Mesendoderm (in vitro differentiated cells): ENCODE results near the gene NLRP12.

Source experiments
- DNase-seq: peaks from one replicate; pipeline ENCODE4 v3.0.0; 2013
- H2AK5ac ChIP-seq: 2 replicates; pipeline ENCODE4 v1.6.1; 2013; ENCODE audit warnings: low read length, inconsistent platforms
- H2BK120ac ChIP-seq: 2 replicates; pipeline ENCODE4 v1.6.1; 2013; ENCODE audit warnings: low read depth, mild to moderate bottlenecking, low read length, moderate library complexity, mixed read lengths
- H2BK15ac ChIP-seq: replicated peaks from 2 replicates; pipeline ENCODE4 v1.6.1; 2013; ENCODE audit warnings: low read depth, mild to moderate bottlenecking, moderate library complexity
- H2BK5ac ChIP-seq: 2 replicates; pipeline ENCODE4 v1.6.1; 2013; ENCODE audit warnings: low read length, inconsistent platforms
- H3K18ac ChIP-seq: 2 replicates; pipeline ENCODE4 v1.6.1; 2013; ENCODE audit warnings: mild to moderate bottlenecking, low read length, mixed read lengths
- H3K23ac ChIP-seq: one replicate; pipeline ENCODE4 v1.6.1; 2013; ENCODE audit warnings: low read length
- H3K27ac ChIP-seq: 2 replicates; pipeline ENCODE4 v1.5.1; 2013; ENCODE audit warnings: low read depth, mild to moderate bottlenecking, inconsistent platforms, low read length, moderate library complexity
- H3K27me3 ChIP-seq: 2 replicates; pipeline ENCODE4 v1.6.1; 2013; ENCODE audit warnings: low read length, control low read depth, mild to moderate bottlenecking, inconsistent platforms; ENCODE audit not compliant: insufficient read depth, poor library complexity
- H3K36me3 ChIP-seq: 2 replicates; pipeline ENCODE4 v1.6.1; 2013; ENCODE audit warnings: low read length, inconsistent platforms; ENCODE audit not compliant: control insufficient read depth, insufficient read depth
- H3K4ac ChIP-seq: one replicate; pipeline ENCODE4 v1.6.1; 2013; ENCODE audit warnings: low read depth, mild to moderate bottlenecking, low read length, moderate library complexity
- H3K4me1 ChIP-seq: 2 replicates; pipeline ENCODE4 v1.6.1; 2013; ENCODE audit warnings: low read depth, low read length, inconsistent platforms; ENCODE audit not compliant: control insufficient read depth
- H3K4me2 ChIP-seq: 2 replicates; pipeline ENCODE4 v1.6.1; 2013; ENCODE audit warnings: low read length
- H3K4me3 ChIP-seq: 2 replicates; pipeline ENCODE4 v1.5.1; 2013; ENCODE audit warnings: mild to moderate bottlenecking, low read length
- H3K56ac ChIP-seq: one replicate; pipeline ENCODE4 v1.6.1; 2013; ENCODE audit warnings: low read length
- H3K79me1 ChIP-seq: 2 replicates; pipeline ENCODE4 v1.6.1; 2013; ENCODE audit warnings: low read length, inconsistent platforms
- H3K79me2 ChIP-seq: 2 replicates; pipeline ENCODE4 v1.6.1; 2013; ENCODE audit warnings: mild to moderate bottlenecking, low read length; ENCODE audit not compliant: control insufficient read depth, insufficient read depth
- H3K9ac ChIP-seq: 2 replicates; pipeline ENCODE4 v1.6.1; 2013; ENCODE audit warnings: low read length, inconsistent platforms
- H4K5ac ChIP-seq: one replicate; pipeline ENCODE4 v1.6.1; 2013; ENCODE audit warnings: low read length
- H4K8ac ChIP-seq: one replicate; pipeline ENCODE4 v1.6.1; 2013; ENCODE audit warnings: low read depth, mild to moderate bottlenecking, control low read depth, low read length, moderate library complexity
- WGBS: extraction: QIAGEN DNeasy Blood & Tissue Kit; methylation state at CpG from one replicate; pipeline ENCODE4 v1.1.7; 2013; ENCODE audit warnings: low lambda C conversion rate, missing lambda C conversion rate; ENCODE audit not compliant: insufficient coverage; ENCODE audit errors: extremely low coverage; 5-methylcytosine and 5-hydroxymethylcytosine counted together

The NLRP12 gene

DNA sequence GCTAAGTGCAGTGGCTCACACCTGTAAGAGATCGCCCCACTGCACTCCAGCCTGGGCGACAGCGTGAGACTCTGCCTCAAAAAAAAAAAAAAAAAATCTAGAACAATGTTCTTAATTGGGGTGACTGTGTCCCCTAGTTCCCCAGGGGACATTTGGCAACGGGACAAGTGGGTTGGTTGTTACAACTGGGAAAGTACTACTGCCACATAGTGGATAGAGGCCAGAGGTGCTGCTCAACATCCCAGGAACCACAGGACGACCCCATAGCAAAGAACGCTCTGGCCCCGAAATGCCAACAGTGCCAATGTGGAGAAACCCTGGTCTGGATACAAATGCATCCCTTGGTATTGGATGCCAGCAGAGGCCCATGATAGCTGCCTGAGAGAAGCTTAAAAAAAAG, 11.8 kb downstream of the NLRP12 start:
- no CpG with 5 or more reads among the region's 7 CpGs for WGBS
- H3K79me1 ChIP-seq = no peaks in the 10 kb centered on the region
- H3K4me1 ChIP-seq = no peaks in the 10 kb centered on the region
- H2BK120ac ChIP-seq = no peak overlapping the region
- no peaks in the 10 kb centered on the region for H3K27me3 ChIP-seq
- no peak overlapping the region for H3K4me3 ChIP-seq
- H2BK5ac ChIP-seq = no peak overlapping the region
- no peak overlapping the region for H3K23ac ChIP-seq
- no peaks in the 10 kb centered on the region for H3K79me2 ChIP-seq
- DNase-seq = peak; percentile 61
- no peak overlapping the region for H3K4ac ChIP-seq
- H4K5ac ChIP-seq = no peak overlapping the region
- no peaks in the 10 kb centered on the region for H3K36me3 ChIP-seq
- no peak overlapping the region for H4K8ac ChIP-seq
- H3K56ac ChIP-seq = peak overlapping the region; percentile 50
- no peak overlapping the region for H3K4me2 ChIP-seq
- no peak overlapping the region for H3K27ac ChIP-seq
- H3K18ac ChIP-seq = no peak overlapping the region
- H3K9ac ChIP-seq = no peak overlapping the region
- H2AK5ac ChIP-seq = no peak overlapping the region
- H2BK15ac ChIP-seq = no peak overlapping the region

DNA sequence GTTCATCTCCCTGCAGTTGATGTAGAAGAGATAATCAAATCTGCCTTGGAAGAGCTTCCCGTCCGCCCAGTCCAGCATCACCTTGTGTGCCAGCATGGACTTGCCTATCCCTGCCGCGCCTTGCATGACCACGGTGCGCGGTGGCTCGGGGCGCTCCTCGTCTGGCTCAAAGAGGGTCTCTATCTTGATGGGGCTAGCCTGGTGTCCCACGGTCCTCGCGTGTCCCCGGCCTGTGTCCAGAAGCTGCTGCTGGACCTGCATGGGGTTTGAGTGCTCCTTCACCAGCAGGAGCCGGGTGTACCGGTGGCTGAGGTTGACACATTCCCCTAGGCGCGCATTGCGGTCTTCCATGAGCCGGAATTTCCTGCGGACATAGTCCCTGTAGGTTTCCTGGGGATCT, 13.2 kb downstream of the NLRP12 start:
- H3K23ac ChIP-seq = no peak overlapping the region
- H3K36me3 ChIP-seq = no peaks in the 10 kb centered on the region
- no peak for DNase-seq
- no peak overlapping the region for H3K27ac ChIP-seq
- no CpG with 5 or more reads among the region's 21 CpGs for WGBS
- H2BK5ac ChIP-seq = no peak overlapping the region
- H2BK15ac ChIP-seq = no peak overlapping the region
- no peak overlapping the region for H3K9ac ChIP-seq
- H3K18ac ChIP-seq = no peak overlapping the region
- H3K4ac ChIP-seq = no peak overlapping the region
- H3K79me1 ChIP-seq = no peaks in the 10 kb centered on the region
- H3K4me2 ChIP-seq = no peak overlapping the region
- no peak overlapping the region for H4K8ac ChIP-seq
- H3K4me1 ChIP-seq = no peaks in the 10 kb centered on the region
- no peak overlapping the region for H3K56ac ChIP-seq
- H3K27me3 ChIP-seq = no peaks in the 10 kb centered on the region
- no peak overlapping the region for H2AK5ac ChIP-seq
- no peak overlapping the region for H2BK120ac ChIP-seq
- H3K4me3 ChIP-seq = no peak overlapping the region
- H4K5ac ChIP-seq = no peak overlapping the region
- H3K79me2 ChIP-seq = no peaks in the 10 kb centered on the region

DNA sequence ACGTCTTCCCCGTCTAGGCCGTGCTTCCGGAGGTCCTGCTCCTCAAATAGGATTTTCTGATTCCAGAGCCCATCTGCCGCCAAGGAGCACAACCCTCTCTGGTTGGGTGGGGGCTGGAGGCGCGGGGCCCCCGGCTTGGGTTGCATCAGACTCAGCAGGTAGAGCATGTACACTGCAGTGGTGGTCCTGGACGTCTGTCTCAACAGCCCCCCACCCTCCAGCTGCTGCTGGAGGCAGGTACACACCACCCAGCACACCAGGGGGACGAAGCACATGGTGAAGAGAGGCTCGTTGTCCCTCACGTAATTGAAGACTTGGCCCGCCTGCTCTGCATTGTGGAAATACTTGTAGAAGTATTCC, 13.9 kb downstream of the NLRP12 start:
- Histone ChIP-seq H3K79me1 (no peaks in the 10 kb centered on the region), H3K27ac (no peak overlapping the region), H3K4me2 (no peak overlapping the region), H3K27me3 (no peaks in the 10 kb centered on the region), H3K18ac (no peak overlapping the region), H3K36me3 (no peaks in the 10 kb centered on the region), H3K79me2 (no peaks in the 10 kb centered on the region), H2BK5ac (no peak overlapping the region), H2AK5ac (no peak overlapping the region), H3K23ac (no peak overlapping the region), H3K9ac (no peak overlapping the region), H3K56ac (peak overlapping the region; percentile 17), H3K4me3 (no peak overlapping the region), H4K8ac (no peak overlapping the region), H2BK120ac (no peak overlapping the region), H3K4ac (no peak overlapping the region), H2BK15ac (no peak overlapping the region), H3K4me1 (no peaks in the 10 kb centered on the region), H4K5ac (no peak overlapping the region)
- no CpG with 5 or more reads among the region's 13 CpGs for WGBS
- no peak for DNase-seq

DNA sequence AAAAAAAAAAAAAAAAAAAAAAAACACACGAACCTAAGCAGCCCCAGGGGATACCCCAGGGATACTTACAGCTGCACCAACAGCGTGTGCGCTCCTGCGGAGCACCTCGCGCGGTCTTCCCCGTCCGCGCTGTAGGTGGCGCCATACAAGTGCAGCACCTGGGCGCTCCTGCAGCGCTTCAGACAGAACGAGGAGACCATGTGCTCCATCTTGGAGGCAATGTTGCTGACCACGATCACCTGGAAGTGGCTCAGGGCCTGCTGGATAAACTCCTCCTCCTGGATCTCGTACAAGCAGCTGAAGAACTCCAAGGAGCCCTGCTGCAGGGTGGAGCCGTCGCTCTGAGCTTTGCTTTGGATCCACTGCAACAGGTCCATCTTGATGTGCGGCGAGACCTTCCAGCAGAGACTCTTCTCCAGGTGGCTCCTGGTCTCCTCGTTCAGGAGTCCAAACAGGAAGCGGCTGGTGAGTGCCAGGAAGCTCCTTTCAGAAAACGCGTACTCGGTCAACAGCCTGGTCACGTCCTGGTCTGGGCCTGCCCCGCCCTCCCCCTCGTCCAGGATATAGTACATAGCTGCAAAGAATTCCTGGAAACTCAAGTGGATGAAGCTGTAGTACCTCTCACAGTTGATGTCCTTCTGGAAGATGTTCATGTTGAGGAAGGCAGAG, 14.5 kb downstream of the NLRP12 start:
- Histone ChIP-seq H3K4me3 (no peak overlapping the region), H3K56ac (peak overlapping the region; percentile 17), H2BK5ac (no peak overlapping the region), H4K5ac (no peak overlapping the region), H2BK120ac (no peak overlapping the region), H3K79me1 (no peaks in the 10 kb centered on the region), H3K9ac (no peak overlapping the region), H2AK5ac (no peak overlapping the region), H2BK15ac (no peak overlapping the region), H3K18ac (no peak overlapping the region), H3K4me1 (no peaks in the 10 kb centered on the region), H3K36me3 (no peaks in the 10 kb centered on the region), H3K27ac (no peak overlapping the region), H3K79me2 (no peaks in the 10 kb centered on the region), H3K27me3 (no peaks in the 10 kb centered on the region), H4K8ac (no peak overlapping the region), H3K4ac (no peak overlapping the region), H3K4me2 (no peak overlapping the region), H3K23ac (no peak overlapping the region)
- WGBS = no CpG with 5 or more reads among the region's 28 CpGs
- peak; percentile 80 for DNase-seq

DNA sequence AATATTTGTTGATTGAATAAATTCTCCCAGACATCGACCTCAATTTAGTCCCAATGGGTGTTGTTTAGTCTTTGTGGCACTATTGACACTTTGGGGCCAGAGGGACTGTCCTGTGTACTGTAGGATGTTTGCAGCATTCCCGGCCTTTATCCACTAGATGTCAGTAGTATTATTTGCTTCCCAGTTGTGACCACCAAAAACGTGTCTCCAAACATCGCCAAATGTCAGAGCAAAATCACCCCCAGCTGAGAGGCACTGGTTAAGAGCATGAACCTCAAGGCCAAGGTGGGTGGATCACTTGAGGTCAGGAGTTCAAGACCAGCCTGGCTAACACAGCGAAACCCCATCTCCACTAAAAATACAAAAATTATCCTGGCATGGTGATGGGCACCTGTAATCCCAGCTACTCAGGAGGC, 15.4 kb downstream of the NLRP12 start:
- no peak overlapping the region for H2AK5ac ChIP-seq
- H3K9ac ChIP-seq = no peak overlapping the region
- WGBS = no CpG with 5 or more reads among the region's 5 CpGs
- H3K79me1 ChIP-seq = no peaks in the 10 kb centered on the region
- no peak overlapping the region for H4K5ac ChIP-seq
- no peaks in the 10 kb centered on the region for H3K27me3 ChIP-seq
- no peak overlapping the region for H2BK15ac ChIP-seq
- no peak overlapping the region for H4K8ac ChIP-seq
- no peak overlapping the region for H3K4ac ChIP-seq
- no peak overlapping the region for H3K56ac ChIP-seq
- H3K23ac ChIP-seq = no peak overlapping the region
- H3K79me2 ChIP-seq = no peaks in the 10 kb centered on the region
- no peak overlapping the region for H3K27ac ChIP-seq
- H3K36me3 ChIP-seq = no peaks in the 10 kb centered on the region
- H3K18ac ChIP-seq = no peak overlapping the region
- DNase-seq = peak; percentile 91
- H3K4me3 ChIP-seq = no peak overlapping the region
- H2BK120ac ChIP-seq = no peak overlapping the region
- H3K4me1 ChIP-seq = no peaks in the 10 kb centered on the region
- H3K4me2 ChIP-seq = no peak overlapping the region
- no peak overlapping the region for H2BK5ac ChIP-seq

DNA sequence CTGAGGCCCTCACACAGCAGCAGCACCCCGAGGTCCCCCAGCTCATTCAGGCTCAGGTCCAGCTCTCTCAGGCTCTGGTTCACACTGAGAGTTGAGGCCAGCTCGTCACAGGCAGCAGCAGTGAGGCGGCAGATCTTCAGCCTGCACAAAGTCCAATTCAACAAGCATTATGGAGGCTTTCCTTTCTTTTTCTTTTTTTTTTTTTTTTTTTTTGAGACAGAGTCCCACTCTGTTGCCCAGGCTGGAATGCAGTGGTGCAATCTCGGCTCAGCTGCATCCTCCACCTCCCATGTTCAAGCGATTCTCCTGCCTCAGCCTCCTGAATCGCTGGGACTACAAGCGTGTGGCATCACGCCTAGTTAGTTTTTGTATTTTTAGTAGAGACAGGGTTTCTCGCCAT, 22.9 kb downstream of the NLRP12 start:
- WGBS = no CpG with 5 or more reads among the region's 9 CpGs

More for the DNA sequence above, 22.9 kb downstream of the NLRP12 start:
- Histone ChIP-seq H4K8ac (no peak overlapping the region), H2BK120ac (no peak overlapping the region), H3K56ac (no peak overlapping the region), H2BK5ac (no peak overlapping the region), H3K79me1 (no peaks in the 10 kb centered on the region), H3K23ac (no peak overlapping the region), H3K4me1 (no peaks in the 10 kb centered on the region), H3K79me2 (no peaks in the 10 kb centered on the region), H3K4me2 (no peak overlapping the region), H3K4ac (no peak overlapping the region), H4K5ac (no peak overlapping the region), H2AK5ac (no peak overlapping the region), H3K18ac (no peak overlapping the region), H2BK15ac (no peak overlapping the region), H3K4me3 (no peak overlapping the region), H3K27ac (no peak overlapping the region), H3K27me3 (no peaks in the 10 kb centered on the region), H3K36me3 (no peaks in the 10 kb centered on the region), H3K9ac (no peak overlapping the region)
- no peak for DNase-seq
